ENCODE results near the gene KRTAP4-2.
"Not testable (repeated sequence)": the region's sequence is repeated elsewhere in the genome, so short reads cannot be mapped to it uniquely, and the experiment has no call there.

KRTAP4-2 gene

DNA sequence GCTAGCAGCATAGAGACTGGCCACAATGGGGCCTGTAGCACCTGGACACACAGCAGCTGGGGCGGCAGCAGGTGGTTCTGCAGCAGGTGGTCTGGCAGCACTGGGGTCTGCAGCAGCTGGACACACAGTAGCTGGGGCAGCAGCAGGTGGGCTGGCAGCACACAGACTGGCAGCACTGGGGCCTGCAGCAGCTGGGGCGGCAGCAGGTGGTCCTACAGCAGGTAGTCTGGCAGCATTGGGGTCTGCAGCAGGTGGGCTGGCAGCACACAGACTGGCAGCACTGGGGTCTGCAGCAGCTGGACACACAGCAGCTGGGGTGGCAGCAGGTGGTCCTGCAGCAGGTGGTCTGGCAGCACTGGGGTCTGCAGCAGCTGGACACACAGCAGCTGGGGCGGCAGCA is 17.8 kb downstream of the KRTAP4-2 start:
- DNase-seq, result not testable (repeated sequence)

DNA sequence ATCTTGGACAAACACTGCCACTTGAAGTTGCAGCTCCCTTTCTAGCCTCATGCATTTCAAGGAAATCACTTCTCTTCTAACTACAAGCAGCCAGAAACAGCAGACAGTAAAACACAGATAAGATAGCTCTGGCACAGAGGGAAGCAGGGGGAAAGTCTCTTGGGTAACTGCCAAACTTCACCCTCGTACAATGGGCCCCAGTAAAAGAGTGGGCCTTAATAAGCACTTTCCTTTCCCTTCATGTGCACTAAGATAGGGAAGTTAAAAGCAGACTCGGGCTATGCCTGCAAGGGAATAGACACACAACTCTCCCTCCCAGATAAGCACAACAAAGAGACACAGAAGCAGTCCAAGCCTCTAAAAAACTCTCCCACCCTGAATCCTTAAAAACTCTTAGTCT is 24.2 kb downstream of the KRTAP4-2 start:
- DNase-seq, result no peak

DNA sequence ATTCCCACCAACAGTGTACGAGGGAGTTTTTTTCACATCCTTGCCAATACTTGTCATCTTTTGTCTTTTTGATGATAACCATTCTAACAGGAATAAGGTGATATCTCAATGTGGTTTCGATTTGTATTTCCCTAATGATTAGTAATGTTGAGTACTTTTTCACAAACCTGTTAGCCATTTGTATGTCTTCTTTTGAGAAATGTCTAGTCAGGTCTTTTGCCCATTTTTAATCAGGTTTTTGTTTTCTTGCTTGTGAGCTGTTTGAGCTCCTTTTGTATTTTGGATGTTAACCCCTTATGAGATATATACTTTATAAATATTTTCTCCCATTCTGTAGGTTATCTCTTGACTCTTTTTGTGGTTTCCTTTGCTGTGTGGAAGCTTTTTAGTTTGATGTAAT is 26.5 kb downstream of the KRTAP4-2 start:
- no peak for DNase-seq

DNA sequence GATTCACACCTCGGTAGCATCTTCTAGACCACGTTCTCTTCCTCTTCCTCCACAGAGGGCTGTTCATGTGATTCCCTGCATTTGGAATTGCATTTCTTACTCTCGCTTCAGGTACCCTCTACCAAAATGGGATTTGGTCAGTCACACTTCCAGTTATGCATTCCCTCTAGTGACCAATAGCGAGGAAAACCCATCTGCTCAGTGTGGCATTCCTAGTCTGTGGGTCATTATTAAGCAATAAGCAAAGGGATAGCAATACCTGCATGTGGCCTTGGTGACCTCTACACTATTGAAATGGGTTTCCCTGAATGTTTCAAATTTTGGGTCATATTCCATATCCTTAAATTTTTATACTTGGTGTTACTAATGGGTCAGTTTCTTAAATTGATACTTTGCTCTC is 28.0 kb downstream of the KRTAP4-2 start:
- no peak for DNase-seq

DNA sequence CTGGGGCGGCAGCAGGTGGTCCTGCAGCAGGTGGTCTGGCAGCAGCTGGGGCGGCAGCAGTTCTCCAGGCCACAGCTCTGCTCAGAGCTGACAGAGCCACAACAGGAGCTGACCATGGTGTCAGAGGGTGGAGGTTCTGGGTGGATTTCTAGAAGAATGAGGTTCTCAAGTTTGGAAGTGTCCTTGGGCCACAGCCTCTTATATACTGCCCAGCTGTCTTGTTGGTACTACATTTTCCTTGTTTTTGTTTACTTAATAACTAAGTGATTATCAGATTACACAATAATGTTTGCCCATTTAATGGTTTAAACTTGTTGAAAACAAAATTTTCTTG is 28.4 kb downstream of the KRTAP4-2 start, which contains the start of gene KRTAP4-5:
Gene KRTAP4-5, minus strand, starts transcription at position 174 of the 334 bp plus-strand sequence. Its CDS starts 58 bp downstream, at position 116.
- no peak for DNase-seq

DNA sequence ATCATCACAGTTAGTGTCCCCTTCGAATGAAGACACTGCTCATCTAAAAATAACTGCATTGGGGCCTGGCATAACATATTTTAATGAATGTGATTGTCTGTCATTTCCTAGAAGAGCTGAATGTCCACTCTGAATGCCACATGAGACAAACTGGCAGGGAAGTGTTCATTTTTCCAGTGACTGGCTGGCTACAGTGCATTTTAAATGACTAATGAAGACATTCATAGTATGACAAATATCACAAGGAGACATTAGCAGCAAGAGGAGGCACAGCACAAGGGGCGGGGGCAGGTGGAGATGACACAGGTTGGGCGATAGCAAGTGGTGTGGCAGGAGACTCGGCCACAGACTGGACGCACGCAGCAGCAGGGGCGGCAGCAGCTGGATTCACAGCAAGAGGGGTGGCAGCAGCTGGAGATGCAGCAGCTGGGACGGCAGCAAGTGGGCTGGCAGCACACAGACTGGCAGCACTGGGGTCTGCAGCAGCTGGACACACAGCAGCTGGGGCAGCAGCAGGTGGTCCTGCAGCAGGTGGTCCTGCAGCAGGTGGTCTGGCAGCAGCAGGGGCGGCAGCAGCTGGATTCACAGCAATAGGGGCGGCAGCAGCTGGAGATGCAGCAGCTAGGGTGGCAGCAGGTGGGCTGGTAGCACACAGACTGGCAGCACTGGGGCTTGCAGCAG is 28.9 kb downstream of the KRTAP4-2 start:
- not testable (repeated sequence) for DNase-seq

DNA sequence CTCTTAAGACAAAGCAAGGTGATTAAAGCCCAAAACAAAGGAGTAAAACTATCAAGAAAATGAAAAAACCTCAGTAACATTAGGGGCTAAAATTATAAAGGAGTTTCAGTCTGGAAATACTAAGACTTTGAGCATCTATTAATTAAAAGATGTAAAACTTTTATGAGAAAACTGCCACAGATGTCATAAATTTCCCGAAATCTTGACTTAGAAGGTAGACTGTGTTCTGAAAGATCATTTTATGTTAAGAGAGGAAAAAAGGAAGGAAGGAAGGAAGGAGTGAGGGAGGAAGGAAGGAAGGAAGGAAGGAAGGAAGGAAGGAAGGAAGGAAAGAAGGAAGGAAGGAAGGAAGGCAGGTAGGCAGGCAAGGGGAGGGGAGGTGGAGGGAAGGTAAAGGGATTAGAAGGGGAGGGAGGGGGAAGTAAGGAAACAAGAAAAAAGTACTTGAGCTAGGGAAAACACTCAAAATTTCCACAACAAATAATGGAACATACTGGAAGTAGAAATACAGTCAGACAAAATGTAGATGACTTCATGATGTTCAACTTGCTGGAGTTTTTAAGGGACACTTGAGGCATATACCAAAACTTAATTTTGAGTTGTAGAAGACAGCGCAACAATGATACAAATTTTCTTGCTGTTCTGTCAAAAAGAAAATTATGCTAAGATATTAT is 30.4 kb downstream of the KRTAP4-2 start:
- no peak for DNase-seq

DNA sequence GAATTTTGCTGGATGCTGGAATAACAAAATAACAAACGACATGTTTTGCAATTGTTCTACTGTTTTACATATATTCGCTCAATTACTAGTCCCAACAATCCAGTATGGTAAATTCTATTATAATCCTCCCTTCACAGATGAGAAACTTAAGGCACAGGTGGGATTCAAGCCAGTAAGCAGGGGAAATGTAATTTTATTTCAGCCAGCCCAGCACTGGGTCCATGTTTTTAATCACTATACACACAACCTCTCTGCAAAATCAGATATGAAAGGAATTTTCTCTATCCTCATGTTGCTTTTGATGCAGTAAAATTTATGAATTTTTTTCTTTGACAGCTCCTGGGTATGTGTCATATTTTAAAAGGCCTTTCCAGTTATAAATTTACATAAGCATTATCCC is 32.8 kb downstream of the KRTAP4-2 start:
- no peak for DNase-seq

DNA sequence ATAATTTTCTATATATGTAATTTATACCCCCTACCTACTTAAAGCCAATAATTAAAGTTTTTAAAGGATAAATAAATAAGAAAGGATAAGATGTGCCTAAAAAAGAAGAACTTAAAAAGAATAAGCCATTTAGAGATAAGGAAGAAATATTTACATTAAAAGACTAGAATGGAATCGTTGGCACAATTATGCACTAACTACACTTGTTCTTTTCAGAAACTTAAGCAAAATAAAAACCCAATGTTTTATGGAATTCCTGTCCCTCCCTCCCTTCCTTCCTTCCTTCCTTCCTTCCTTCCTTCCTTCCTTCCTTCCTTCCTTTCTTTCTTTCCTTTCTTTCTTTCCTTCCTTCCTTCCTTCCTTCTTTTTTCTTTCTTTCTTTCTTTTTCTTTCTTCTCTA is 33.2 kb downstream of the KRTAP4-2 start:
- DNase-seq, result no peak

DNA sequence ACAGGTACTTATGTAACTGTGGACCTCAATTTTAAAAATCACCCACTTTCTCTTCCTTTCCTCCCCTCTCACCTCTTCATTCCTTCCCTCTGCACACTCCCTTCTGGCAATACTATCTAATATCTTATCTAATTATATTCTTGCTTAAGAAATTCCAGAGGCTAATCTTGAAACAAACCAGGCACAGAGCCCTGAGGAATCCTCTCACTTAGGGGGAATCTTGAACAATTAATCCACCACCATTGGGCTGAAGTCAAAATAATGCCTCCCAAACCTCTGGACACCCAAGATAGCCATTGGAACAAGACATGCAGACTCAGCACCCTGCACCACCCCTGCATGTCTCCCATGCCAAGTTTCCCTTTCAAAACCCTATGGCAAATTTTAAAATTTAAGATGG is 36.7 kb downstream of the KRTAP4-2 start:
- DNase-seq, result no peak

DNA sequence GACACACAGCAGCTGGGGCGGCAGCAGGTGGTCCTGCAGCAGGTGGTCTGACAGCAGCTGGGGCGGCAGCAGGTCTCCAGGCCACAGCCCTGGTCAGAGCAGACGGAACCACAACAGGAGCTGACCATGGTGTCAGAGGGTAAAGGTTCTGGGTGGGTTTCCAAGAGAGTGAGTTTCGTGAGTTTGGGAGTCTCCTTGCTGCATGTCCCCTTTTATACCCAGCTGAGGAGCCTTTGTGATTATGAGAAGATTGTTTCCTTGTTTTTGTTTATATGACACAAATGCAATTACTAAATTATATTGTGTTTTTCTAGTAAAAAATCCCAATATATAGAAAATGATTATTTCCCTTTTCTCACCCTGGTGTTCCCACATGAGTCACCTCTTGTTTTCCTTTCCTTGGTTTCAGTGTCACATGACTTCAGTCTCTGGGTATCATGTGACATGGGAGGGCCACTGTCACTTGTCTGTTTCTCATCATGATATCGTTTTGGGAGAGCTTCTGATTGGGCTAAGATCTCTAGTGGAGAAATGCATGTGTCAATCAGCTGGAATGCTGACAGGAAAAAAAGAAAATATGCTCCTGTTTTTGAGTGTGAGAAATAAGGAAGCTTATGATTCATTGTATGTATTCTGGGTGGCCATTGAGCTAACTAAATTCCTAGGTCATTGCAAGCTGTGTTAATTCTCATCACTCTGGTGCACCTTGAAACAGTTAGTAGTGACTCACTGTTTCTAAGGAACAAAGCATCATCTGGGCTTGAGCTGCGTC is 37.5 kb downstream of the KRTAP4-2 start, which contains the start of gene KRTAP4-6:
Gene KRTAP4-6, minus strand, starts transcription at position 185 of the 772 bp plus-strand sequence. Its CDS starts 57 bp downstream, at position 128.
- DNase-seq, result no peak

DNA sequence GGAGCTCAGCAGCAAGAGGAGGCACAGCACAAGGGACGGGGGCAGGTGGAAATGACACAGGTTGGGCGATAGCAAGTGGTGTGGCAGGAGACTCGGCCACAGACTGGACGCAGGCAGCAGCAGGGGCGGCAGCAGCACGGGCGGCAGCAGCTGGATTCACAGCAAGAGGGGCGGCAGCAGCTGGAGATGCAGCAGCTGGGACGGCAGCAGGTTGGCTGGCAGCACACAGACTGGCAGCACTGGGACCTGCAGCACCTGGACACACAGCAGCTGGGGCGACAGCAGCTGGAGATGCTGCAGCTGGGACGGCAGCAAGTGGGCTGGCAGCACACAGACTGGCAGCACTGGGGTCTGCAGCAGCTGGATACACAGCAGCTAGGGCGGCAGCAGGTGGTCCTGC is 38.2 kb downstream of the KRTAP4-2 start:
- DNase-seq, result not testable (repeated sequence)

DNA sequence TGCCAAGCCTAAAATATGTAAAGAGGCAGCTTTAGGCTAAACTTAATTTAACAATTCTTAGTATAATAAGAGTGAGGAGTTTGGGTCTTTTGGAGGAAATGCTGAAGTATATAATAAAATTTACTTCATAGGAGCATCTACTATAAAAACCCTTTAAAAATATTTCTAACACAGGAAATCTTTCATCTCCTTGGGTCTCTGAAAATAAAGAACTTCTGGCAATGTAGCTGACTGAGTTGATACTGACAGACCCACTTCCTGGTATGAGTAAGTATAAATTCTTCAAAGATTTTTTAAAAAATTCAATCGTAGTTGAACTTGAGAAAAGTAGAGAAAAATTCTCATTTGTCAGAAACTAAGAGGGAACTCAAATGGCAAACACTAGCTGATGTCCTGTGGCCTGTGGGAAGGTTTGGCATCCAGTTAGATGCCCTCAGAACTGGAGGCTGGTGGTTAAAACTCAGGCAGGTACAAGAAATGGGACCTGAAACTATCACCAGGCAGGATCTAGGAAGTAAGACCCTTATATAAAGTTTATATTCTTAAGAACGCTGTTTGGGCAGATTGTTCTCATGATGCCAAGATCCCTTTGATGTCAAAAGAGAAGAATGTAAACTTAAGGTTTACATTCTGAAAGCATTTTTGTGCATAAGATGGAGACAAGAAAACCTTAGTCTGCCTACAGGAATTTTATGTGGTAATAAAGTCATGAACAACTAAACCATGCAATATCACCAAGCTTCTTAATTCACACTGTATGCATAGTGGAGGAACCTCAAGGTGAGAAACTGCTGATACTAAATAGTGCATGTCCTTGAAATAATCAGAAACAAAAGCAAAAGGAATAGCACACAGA is 43.9 kb downstream of the KRTAP4-2 start:
- no peak for DNase-seq

DNA sequence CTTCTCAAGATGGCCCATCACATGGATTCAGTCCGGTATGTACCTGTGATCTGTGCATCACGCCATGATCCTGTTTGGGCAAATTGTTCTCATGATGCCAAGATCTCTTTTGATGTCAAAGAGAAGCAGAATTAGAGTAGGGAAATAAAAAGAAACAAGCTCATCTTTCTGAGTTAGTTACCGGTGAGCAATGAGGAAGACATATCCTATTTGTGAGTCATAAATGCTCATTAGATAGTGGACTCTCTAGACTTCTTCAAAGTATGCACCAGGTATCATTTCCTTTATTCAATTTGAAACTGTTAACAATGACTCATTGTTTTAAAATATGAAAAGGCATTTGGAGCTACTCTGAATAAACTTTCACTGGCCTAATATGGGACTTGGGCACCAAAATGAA is 46.0 kb downstream of the KRTAP4-2 start:
- DNase-seq, result no peak

Data from right forelimb (tissue), 1 donor.